ENCODE results near the gene CNTF. TPM values are rescaled to one million over a fixed set of nuclear protein-coding genes. Genes with fewer than 3 reads are reported as not detected.

The CNTF gene
- total RNA-seq, 1 donor from 2014 or later, result 1.6 TPM

GRCh38 chr11:58576887-58577471 is 45.5 kb upstream of the CNTF start:
- no peaks in the 10 kb centered on the region for H3K27me3 Mint-ChIP-seq (ENCODE audit: unreplicated experiment)
- peak overlapping the region; percentile 99 for H3K4me3 Mint-ChIP-seq (ENCODE audit: unreplicated experiment)
- H3K27ac Mint-ChIP-seq (ENCODE audit: unreplicated experiment), result peak overlapping the region; percentile 99
- H3K9me3 Mint-ChIP-seq (ENCODE audit: unreplicated experiment), result no peaks in the 10 kb centered on the region
- no peaks in the 10 kb centered on the region for H3K36me3 Mint-ChIP-seq (ENCODE audit: unreplicated experiment)
- H3K4me1 Mint-ChIP-seq (ENCODE audit: unreplicated experiment), result peaks cover 46% of the 10 kb centered on the region
- TF ChIP-seq CTCF (IDR thresholded peaks at IDR 0.05), result peak; percentile 60
- no peak for DNase-seq (ENCODE audit: extremely low spot score, unreplicated experiment)

DNA sequence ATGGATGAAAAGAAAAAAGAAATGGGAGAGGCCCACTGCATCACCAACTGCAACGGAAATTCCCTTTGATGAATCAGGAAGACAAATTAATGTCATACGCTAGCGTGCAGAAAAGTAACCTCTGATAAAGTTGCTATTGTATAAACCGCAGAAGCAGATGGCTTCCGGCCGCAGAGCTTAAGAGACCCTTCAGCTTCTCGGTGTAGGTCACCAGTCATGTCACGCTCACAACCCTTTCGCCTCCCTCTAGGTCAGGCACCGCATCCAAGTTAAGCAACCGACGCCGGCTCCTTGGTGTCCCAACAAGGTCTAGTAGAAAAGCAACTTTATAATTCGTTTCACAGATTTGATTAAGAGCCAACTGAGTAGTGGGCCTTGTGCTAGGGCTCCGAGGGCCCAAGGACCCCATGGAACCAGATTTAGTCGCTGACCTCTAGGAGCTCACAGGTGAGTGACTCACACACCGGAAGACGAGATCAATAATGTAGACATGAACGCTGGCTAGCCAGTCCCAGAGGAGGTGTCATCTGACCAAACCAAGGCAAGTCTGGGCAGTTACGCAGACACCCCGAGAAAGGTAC is 44.8 kb upstream of the CNTF start:
- H3K4me1 Mint-ChIP-seq (ENCODE audit: unreplicated experiment), result peaks cover 51% of the 10 kb centered on the region
- TF ChIP-seq CTCF (IDR thresholded peaks at IDR 0.05), result no peak
- H3K4me3 Mint-ChIP-seq (ENCODE audit: unreplicated experiment), result peak overlapping the region; percentile 99
- no peaks in the 10 kb centered on the region for H3K27me3 Mint-ChIP-seq (ENCODE audit: unreplicated experiment)
- H3K9me3 Mint-ChIP-seq (ENCODE audit: unreplicated experiment), result no peaks in the 10 kb centered on the region
- DNase-seq (ENCODE audit: extremely low spot score, unreplicated experiment), result no peak
- H3K27ac Mint-ChIP-seq (ENCODE audit: unreplicated experiment), result peak overlapping the region; percentile 99
- no peaks in the 10 kb centered on the region for H3K36me3 Mint-ChIP-seq (ENCODE audit: unreplicated experiment)

- H3K4me3 Mint-ChIP-seq (ENCODE audit: unreplicated experiment), result peak overlapping the region; percentile 99
- DNase-seq (ENCODE audit: extremely low spot score, unreplicated experiment), result peak; percentile 98
- no peak for TF ChIP-seq CTCF (IDR thresholded peaks at IDR 0.05)
- no peaks in the 10 kb centered on the region for H3K27me3 Mint-ChIP-seq (ENCODE audit: unreplicated experiment)
- no peaks in the 10 kb centered on the region for H3K9me3 Mint-ChIP-seq (ENCODE audit: unreplicated experiment)
- peak overlapping the region; percentile 99 for H3K27ac Mint-ChIP-seq (ENCODE audit: unreplicated experiment)
- peaks cover 53% of the 10 kb centered on the region for H3K4me1 Mint-ChIP-seq (ENCODE audit: unreplicated experiment)
- H3K36me3 Mint-ChIP-seq (ENCODE audit: unreplicated experiment), result no peaks in the 10 kb centered on the region
Observed at GRCh38 chr11:58578136-58578634, 44.3 kb upstream of the CNTF start.

DNA sequence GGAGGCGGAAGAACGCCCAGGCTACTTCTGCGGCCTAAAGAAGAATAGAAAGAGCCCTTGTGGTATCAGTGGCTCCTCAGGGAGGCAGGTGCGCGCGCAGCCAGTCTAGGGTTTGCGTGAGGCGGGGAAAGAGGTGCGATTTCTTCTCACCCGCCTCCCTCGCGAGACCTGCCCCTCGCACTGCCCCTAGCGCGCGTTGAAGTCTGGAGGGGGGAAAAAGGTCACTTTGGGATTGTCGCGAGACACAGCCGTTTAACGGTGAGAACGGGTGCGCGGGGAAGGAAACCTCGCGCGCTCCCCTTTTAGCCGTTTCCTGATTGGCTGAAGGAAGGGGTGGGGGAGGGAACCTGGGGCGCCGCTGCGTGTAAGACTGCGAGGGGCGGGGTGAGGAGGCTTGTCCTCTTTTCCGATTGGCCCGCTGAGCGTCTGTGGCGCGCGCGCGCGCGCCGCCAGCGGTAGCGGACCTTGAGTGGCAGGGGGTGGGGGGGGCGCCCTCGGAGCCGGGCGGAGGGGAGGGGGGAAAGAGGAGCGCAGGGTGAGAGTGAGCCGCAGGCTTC is 43.8 kb upstream of the CNTF start, which contains the start of gene ZFP91:
TSS of gene ZFP91 (plus strand) at position 429 of the 557 bp plus-strand sequence. CDS start 219 bp downstream, outside the sequence.
- Mint-ChIP-seq H3K27ac (ENCODE audit: unreplicated experiment) (peak within 1 kb of the TSS; percentile 99), H3K9me3 (ENCODE audit: unreplicated experiment) (no peaks in the 10 kb centered on the region), H3K4me1 (ENCODE audit: unreplicated experiment) (peaks cover 51% of the 10 kb centered on the region), H3K36me3 (ENCODE audit: unreplicated experiment) (no peaks in the 10 kb centered on the region), H3K4me3 (ENCODE audit: unreplicated experiment) (peak within 1 kb of the TSS; percentile 99), H3K27me3 (ENCODE audit: unreplicated experiment) (no peaks in the 10 kb centered on the region)
- DNase-seq (ENCODE audit: extremely low spot score, unreplicated experiment), result peak; percentile 98
- no peak for TF ChIP-seq CTCF (IDR thresholded peaks at IDR 0.05)
